Measurements from ENCODE around the gene PARD3. TPM values are rescaled to one million over a fixed set of nuclear protein-coding genes. Genes with fewer than 3 reads are reported as not detected.
"Not testable (repeated sequence)": the region's sequence is repeated elsewhere in the genome, so short reads cannot be mapped to it uniquely, and the experiment has no call there.

Gene PARD3
- total RNA-seq, 2 experiments from 2014 or later: 0.15 to 0.18 TPM

GRCh38 chr10:34715511-34716187 is 99.4 kb downstream of the PARD3 start:
- no peak overlapping the region for H3K27ac Mint-ChIP-seq
- H3K4me1 Mint-ChIP-seq: no peaks in the 10 kb centered on the region
- ChIA-PET CTCF (interaction anchor here (1.0 kb wide), 1 partner anchor 8 kb away, joined by 3 read pairs; no protein-coding TSS in a partner anchor), POLR2A (no interaction called here)
- no peaks in the 10 kb centered on the region for H3K9me3 Mint-ChIP-seq
- no peaks in the 10 kb centered on the region for H3K36me3 Mint-ChIP-seq (ENCODE audit: low read depth)
- DNase-seq: no peak
- no peaks in the 10 kb centered on the region for H3K27me3 Mint-ChIP-seq
- no peak overlapping the region for H3K4me3 Mint-ChIP-seq

GRCh38 chr10:34713875-34714274 is 101.2 kb downstream of the PARD3 start:
- POLR2A ChIA-PET: no interaction called here
- Mint-ChIP-seq H3K36me3 (ENCODE audit: low read depth) (no peaks in the 10 kb centered on the region), H3K4me1 (no peaks in the 10 kb centered on the region), H3K27ac (no peak overlapping the region), H3K4me3 (no peak overlapping the region), H3K27me3 (no peaks in the 10 kb centered on the region), H3K9me3 (no peaks in the 10 kb centered on the region)
- no peak for DNase-seq
- CTCF ChIA-PET: no interaction called here

GRCh38 chr10:34711500-34711899 is 103.6 kb downstream of the PARD3 start:
- ChIA-PET CTCF (no interaction called here), POLR2A (no interaction called here)
- Mint-ChIP-seq H3K4me1 (no peaks in the 10 kb centered on the region), H3K27ac (no peak overlapping the region), H3K9me3 (no peaks in the 10 kb centered on the region), H3K27me3 (no peaks in the 10 kb centered on the region), H3K4me3 (no peak overlapping the region), H3K36me3 (ENCODE audit: low read depth) (no peaks in the 10 kb centered on the region)
- DNase-seq: no peak

DNA sequence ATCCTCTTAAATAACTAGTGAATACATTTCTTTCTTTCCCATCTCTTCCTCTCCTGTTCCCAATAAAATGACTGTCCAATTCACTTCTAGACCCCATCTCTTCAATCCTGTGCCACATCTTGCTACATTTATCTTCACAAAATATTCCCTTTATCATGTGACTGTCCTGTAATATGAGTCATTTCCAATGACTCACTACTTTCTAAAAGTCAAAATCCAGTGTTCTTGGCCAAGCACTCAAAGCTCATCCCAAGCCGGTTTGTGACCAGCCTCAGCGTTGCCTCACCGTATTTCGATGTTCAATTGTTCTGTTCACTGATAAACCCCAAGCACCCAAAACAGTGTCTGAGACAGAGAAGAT is 104.7 kb downstream of the PARD3 start:
- Mint-ChIP-seq H3K27ac (no peak overlapping the region), H3K4me1 (peaks cover 6% of the 10 kb centered on the region), H3K4me3 (no peak overlapping the region), H3K36me3 (ENCODE audit: low read depth) (no peaks in the 10 kb centered on the region), H3K27me3 (peaks cover 5% of the 10 kb centered on the region), H3K9me3 (no peaks in the 10 kb centered on the region)
- POLR2A ChIA-PET: no interaction called here
- CTCF ChIA-PET: no interaction called here
- DNase-seq: no peak

- POLR2A ChIA-PET: no interaction called here
- CTCF ChIA-PET: no interaction called here
- Mint-ChIP-seq H3K27ac (no peak overlapping the region), H3K9me3 (no peaks in the 10 kb centered on the region), H3K4me3 (no peak overlapping the region), H3K27me3 (peaks cover 5% of the 10 kb centered on the region), H3K4me1 (peaks cover 6% of the 10 kb centered on the region), H3K36me3 (ENCODE audit: low read depth) (no peaks in the 10 kb centered on the region)
- DNase-seq: no peak
Observed at GRCh38 chr10:34709637-34710390, 105.3 kb downstream of the PARD3 start.

DNA sequence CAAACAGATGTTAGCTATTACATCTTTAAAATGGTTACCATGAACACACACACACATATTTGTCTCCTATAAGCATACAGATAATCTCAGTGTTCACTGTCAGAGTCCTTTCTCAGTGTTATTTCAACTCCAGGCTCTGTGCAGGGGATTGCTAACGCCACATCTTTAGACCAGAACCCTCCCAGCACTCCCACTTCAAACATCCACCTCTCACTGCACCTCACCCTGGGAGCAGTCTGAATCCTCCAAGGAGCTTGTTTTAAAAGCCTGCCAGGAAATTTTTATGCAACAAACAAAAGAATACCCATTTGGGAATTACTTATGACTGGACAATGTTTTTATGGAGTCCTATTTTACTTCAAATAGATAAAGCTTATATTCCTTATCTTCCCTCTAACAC is 107.4 kb downstream of the PARD3 start:
- ChIA-PET POLR2A (no interaction called here), CTCF (no interaction called here)
- Mint-ChIP-seq H3K27ac (no peak overlapping the region), H3K27me3 (peaks cover 9% of the 10 kb centered on the region), H3K4me1 (peaks cover 6% of the 10 kb centered on the region), H3K36me3 (ENCODE audit: low read depth) (no peaks in the 10 kb centered on the region), H3K9me3 (no peaks in the 10 kb centered on the region), H3K4me3 (no peak overlapping the region)
- DNase-seq: no peak

DNA sequence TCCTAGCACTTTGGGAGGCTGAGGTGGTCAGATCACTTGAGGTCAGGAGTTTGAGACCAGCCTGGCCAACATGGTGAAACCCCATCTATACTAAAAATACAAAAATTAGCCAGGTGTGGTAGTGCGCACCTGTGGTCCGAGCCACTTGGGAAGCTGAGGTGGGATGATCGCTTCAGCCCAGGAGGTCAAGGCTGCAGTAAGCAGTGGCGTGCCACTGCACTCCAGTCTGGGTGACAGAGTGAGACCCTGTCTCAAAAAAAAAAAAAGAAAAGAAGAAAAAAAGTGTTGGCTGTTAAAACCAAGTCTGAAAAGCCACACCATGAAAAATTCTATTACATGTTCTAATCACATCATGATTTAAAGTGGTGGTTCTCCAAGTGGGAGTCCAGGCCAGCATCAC is 108.1 kb downstream of the PARD3 start:
- H3K4me3 Mint-ChIP-seq; CTCF ChIA-PET; H3K36me3 Mint-ChIP-seq (ENCODE audit: low read depth); H3K27ac Mint-ChIP-seq; H3K27me3 Mint-ChIP-seq; H3K9me3 Mint-ChIP-seq; POLR2A ChIA-PET; H3K4me1 Mint-ChIP-seq; DNase-seq: not testable (repeated sequence)

DNA sequence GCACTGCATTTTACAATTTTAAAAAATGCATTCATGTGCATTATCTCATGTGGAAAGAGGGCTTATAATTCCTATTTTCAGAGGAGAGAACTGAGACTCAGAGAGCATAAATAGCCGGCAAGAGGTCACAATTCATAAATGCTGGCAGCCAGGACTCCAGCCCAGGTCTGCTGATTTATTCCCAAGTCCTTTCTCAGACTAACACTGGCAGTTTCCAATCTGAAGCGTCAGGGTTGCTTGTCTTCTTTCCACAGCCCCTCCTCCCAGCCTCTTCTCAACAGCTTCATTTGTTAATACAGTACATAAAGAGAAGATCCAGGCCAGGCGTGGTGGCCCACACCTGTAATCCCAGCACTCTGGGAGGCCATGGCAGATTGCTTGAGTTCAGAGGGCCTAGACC is 108.9 kb downstream of the PARD3 start:
- ChIA-PET POLR2A (no interaction called here), CTCF (no interaction called here)
- no peak for DNase-seq
- Mint-ChIP-seq H3K4me1 (peaks cover 6% of the 10 kb centered on the region), H3K36me3 (ENCODE audit: low read depth) (no peaks in the 10 kb centered on the region), H3K4me3 (no peak overlapping the region), H3K27me3 (peaks cover 10% of the 10 kb centered on the region), H3K27ac (no peak overlapping the region), H3K9me3 (no peaks in the 10 kb centered on the region)

DNA sequence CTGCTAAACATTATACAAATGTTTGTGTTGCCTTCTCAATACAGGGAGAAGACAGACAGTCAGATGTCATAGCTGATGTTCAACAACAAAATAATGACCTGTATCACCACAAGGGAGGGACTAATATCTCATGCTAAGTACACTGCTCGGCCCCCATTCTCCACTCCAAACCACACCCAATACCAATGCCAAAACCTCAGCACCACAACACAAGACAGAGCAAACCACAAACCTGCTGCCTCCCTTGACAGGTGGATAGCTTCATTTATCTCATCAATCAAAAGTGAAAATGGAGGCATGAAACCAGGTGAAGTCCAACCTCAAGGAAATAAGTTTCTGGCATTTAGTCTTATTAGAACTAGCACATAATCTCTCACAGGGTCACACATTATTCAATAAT is 109.5 kb downstream of the PARD3 start:
- CTCF ChIA-PET: no interaction called here
- H3K27ac Mint-ChIP-seq: no peak overlapping the region
- H3K4me3 Mint-ChIP-seq: no peak overlapping the region
- no peak for DNase-seq
- H3K9me3 Mint-ChIP-seq: no peaks in the 10 kb centered on the region
- peaks cover 13% of the 10 kb centered on the region for H3K27me3 Mint-ChIP-seq
- POLR2A ChIA-PET: no interaction called here
- H3K36me3 Mint-ChIP-seq (ENCODE audit: low read depth): no peaks in the 10 kb centered on the region
- H3K4me1 Mint-ChIP-seq: peaks cover 6% of the 10 kb centered on the region

DNA sequence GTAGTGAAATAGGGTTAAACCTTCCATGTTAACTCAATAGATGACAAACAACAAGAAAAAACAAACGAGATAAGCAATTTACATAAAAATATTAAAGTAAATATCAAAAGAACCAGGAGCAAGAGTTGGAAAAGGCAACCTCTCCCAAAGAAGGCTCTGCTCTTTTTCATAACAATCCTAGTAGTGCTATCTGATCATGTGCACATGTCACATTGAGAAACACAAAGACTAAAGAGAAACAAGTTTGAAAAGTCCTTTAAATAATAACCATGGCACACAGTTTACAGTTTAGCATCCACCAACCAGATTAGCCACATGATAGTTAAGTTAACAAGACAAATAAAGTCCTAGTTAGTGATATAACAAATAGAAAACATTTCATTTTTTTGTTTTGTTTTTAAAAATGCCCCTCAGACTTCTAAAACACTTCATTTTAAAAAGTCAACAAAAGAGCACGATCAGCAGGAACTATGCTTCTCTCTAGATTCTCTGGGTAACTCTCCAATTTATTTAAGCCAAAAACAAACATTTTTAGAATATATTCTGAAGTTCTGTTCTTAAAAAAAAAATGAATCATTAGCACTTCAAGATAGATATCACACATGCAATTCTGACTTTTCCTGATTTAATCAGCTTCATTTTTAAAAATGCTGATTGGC is 110.4 kb downstream of the PARD3 start:
- Mint-ChIP-seq H3K36me3 (ENCODE audit: low read depth) (no peaks in the 10 kb centered on the region), H3K4me1 (peaks cover 6% of the 10 kb centered on the region), H3K9me3 (no peaks in the 10 kb centered on the region), H3K4me3 (no peak overlapping the region), H3K27ac (no peak overlapping the region), H3K27me3 (peaks cover 13% of the 10 kb centered on the region)
- POLR2A ChIA-PET: no interaction called here
- CTCF ChIA-PET: no interaction called here
- DNase-seq: no peak

DNA sequence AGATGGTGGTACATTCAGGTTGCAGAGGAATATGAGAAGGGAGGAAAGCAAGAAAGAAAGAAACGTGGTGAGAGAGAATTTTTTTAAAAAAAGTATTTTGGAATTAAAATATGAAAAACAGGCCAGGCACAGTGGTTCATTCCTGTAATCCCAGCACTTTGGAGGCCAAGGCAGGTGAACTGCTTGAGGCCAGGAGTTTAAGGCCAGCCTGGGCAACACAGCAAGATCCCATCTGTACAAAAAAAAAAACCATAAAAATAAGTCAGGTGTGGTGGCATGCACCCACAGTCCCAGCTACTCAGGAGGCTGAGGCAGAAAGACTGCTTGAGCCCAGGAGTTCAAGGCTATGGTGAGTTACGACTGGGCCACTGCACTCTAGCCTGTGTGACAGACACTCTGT is 112.1 kb downstream of the PARD3 start:
- Mint-ChIP-seq H3K4me3 (no peak overlapping the region), H3K4me1 (peaks cover 7% of the 10 kb centered on the region), H3K36me3 (ENCODE audit: low read depth) (no peaks in the 10 kb centered on the region), H3K9me3 (no peaks in the 10 kb centered on the region), H3K27me3 (peaks cover 16% of the 10 kb centered on the region), H3K27ac (no peak overlapping the region)
- POLR2A ChIA-PET: no interaction called here
- CTCF ChIA-PET: no interaction called here
- DNase-seq: no peak

DNA sequence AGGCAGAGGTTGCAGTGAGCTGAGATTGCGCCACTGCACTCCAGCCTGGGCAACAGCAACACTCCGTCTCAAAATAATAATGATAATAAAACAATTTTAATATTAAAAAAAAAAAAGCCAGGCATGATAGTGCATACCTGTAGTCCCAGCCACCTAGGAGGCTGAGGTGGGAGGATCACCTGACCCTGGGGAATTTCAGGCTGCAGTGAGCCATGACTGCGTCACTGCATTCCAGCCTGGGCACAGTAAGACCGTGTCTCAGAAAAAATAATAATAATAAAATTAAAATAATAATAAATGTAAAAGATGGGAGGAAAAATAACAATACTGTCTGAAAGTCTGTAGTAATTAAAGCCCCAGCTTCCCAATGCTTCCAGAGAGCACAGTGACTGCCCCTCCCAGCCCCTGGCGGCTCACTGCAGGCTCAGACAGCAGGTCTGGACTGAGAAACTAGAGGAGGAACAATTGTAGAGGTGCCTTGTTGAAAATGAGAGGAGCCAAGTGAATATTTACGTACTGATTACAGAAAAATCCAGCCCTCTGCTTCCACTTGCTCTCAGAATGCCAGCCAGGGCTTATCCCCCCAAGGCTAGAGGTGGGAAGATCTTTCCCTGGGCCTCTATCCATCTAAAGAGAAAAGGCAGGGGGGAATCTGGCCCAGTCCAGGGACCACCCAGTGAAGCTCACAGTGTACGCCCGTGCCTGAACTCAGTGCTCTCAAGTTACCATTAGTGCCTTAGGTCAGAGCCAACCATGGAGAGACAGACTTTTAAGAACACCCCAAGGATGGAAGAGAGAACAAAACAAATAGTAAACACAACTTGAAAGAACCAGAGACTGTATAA is 112.8 kb downstream of the PARD3 start:
- no peak overlapping the region for H3K4me3 Mint-ChIP-seq
- H3K27me3 Mint-ChIP-seq: peaks cover 17% of the 10 kb centered on the region
- H3K27ac Mint-ChIP-seq: no peak overlapping the region
- H3K9me3 Mint-ChIP-seq: no peaks in the 10 kb centered on the region
- DNase-seq: no peak
- no peaks in the 10 kb centered on the region for H3K36me3 Mint-ChIP-seq (ENCODE audit: low read depth)
- ChIA-PET POLR2A (no interaction called here), CTCF (no interaction called here)
- H3K4me1 Mint-ChIP-seq: peaks cover 8% of the 10 kb centered on the region

DNA sequence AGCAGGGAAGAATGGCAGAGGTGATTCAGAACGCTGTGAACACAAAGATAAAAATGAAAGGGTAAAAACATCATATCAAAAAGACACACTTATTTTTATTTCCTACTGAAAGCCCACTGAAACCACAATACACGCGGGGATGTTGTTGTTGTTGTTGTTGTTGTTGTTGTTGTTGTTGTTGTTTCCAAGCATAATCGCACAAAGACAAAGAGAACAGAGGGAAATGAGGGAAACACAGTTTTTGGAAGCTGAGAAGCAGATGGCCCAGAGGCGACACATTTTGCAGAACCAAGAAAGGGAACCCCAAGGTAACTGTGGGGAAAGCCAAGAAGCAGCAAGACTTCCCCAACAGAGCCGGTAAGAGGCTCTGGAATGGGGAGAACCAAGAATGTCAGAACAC is 113.9 kb downstream of the PARD3 start:
- DNase-seq: no peak
- H3K9me3 Mint-ChIP-seq: no peaks in the 10 kb centered on the region
- POLR2A ChIA-PET: no interaction called here
- no peaks in the 10 kb centered on the region for H3K36me3 Mint-ChIP-seq (ENCODE audit: low read depth)
- no peak overlapping the region for H3K27ac Mint-ChIP-seq
- no peak overlapping the region for H3K4me3 Mint-ChIP-seq
- peaks cover 17% of the 10 kb centered on the region for H3K4me1 Mint-ChIP-seq
- peaks cover 17% of the 10 kb centered on the region for H3K27me3 Mint-ChIP-seq
- CTCF ChIA-PET: no interaction called here

Data from activated CD4-positive, alpha-beta memory T cell treated with anti-CD3 and anti-CD28 coated beads, Interleukin-2, amount 10 ng/mL, durations not matched to agents 7 days and 5 days (primary cell).